HEK293 (cell line): ENCODE results near the gene CNTN4.
A peak's percentile ranks its signal among the peaks of the same experiment; 100 is the strongest.

Experiments used
- CTCF ChIA-PET: fragments of 350-600 bp; formaldehyde crosslinking; extraction: SDS; loops from one replicate; lab custom pipeline; 2021; ENCODE audit warnings: antibody characterized with exemption; lab: Yijun Ruan, JAX
- POLR2A ChIA-PET: fragments of 300-600 bp; formaldehyde crosslinking; extraction: SDS; loops from one replicate; lab custom pipeline; 2020; ENCODE audit warnings: antibody characterized with exemption, inconsistent platforms; lab: Yijun Ruan, JAX
- H3K27ac ChIP-seq: fragments of 200-500 bp; sonication (Bioruptor generic); 2 replicates; pipeline ENCODE4 v1.5.1; 2014; ENCODE audit warnings: low read depth, low read length, control low read depth, inconsistent platforms; ENCODE audit errors: extremely low read depth
- H3K36me3 ChIP-seq, 2 experiments: fragments of 200-500 bp in 1 of 2; sonication (Bioruptor generic) in 1 of 2; 1 replicate in 1 of 2; 2 replicates in 1 of 2; pipeline ENCODE4 v1.5.1; 2014 to 2017; ENCODE audit warnings: inconsistent platforms in 2 of 2, low read length in 2 of 2; ENCODE audit not compliant: control insufficient read depth in 2 of 2, insufficient read depth in 1 of 2
- H3K4me1 ChIP-seq: fragments of 200-500 bp; sonication (Bioruptor generic); 2 replicates; pipeline ENCODE4 v1.5.1; 2014; ENCODE audit warnings: mild to moderate bottlenecking, low read length, inconsistent platforms; ENCODE audit not compliant: control insufficient read depth, insufficient read depth
- H3K4me3 ChIP-seq: 2 replicates; pipeline ENCODE4 v1.5.1; 2011; ENCODE audit warnings: low read depth, mild to moderate bottlenecking, control low read depth, low read length, moderate library complexity
- H3K9me3 ChIP-seq: fragments of 200-500 bp; sonication (Bioruptor generic); 2 replicates; pipeline ENCODE4 v1.5.1; 2014; ENCODE audit warnings: low read depth, low read length, inconsistent platforms; ENCODE audit not compliant: control insufficient read depth, insufficient read depth
- GLIS2 ChIP-seq: fragments of 450-650 bp; formaldehyde crosslinking; IDR thresholded peaks from 2 replicates; pipeline ENCODE4 v1.5.1; 2016; ENCODE audit warnings: missing biosample characterization, missing genetic modification characterization
- KLF16 ChIP-seq: fragments of 450-650 bp; formaldehyde crosslinking; IDR thresholded peaks from 2 replicates; pipeline ENCODE4 v1.5.1; 2017; ENCODE audit warnings: missing biosample characterization, missing genetic modification characterization
- MYNN ChIP-seq: fragments of 450-650 bp; formaldehyde crosslinking; IDR thresholded peaks from 2 replicates; pipeline ENCODE4 v1.5.1; 2016; ENCODE audit warnings: missing biosample characterization, missing genetic modification characterization, borderline replicate concordance
- MZF1 ChIP-seq: fragments of 450-650 bp; formaldehyde crosslinking; IDR thresholded peaks from 2 replicates; pipeline ENCODE4 v1.5.1; 2017; ENCODE audit warnings: missing biosample characterization, missing genetic modification characterization, borderline replicate concordance
- OSR2 ChIP-seq: fragments of 450-650 bp; formaldehyde crosslinking; IDR thresholded peaks from 2 replicates; pipeline ENCODE4 v1.5.1; 2016; ENCODE audit warnings: missing biosample characterization, missing genetic modification characterization
- TCF7L2 ChIP-seq: IDR thresholded peaks from 2 replicates; pipeline ENCODE4 v1.6.1; 2011; ENCODE audit warnings: low read depth, mild to moderate bottlenecking, inconsistent platforms, low read length, moderate library complexity, borderline replicate concordance
- TRIM28 ChIP-seq: IDR thresholded peaks from 2 replicates; pipeline ENCODE4 v1.6.1; 2011; ENCODE audit warnings: low read length, control low read depth, borderline replicate concordance
- ZBTB48 ChIP-seq: fragments of 450-650 bp; formaldehyde crosslinking; IDR thresholded peaks from 2 replicates; pipeline ENCODE4 v1.5.1; 2016; ENCODE audit warnings: missing biosample characterization, missing genetic modification characterization
- ZNF174 ChIP-seq: fragments of 450-650 bp; formaldehyde crosslinking; IDR thresholded peaks from 2 replicates; pipeline ENCODE4 v1.5.0; 2017; ENCODE audit warnings: missing biosample characterization, mild to moderate bottlenecking, missing genetic modification characterization
- ZNF239 ChIP-seq: fragments of 450-650 bp; formaldehyde crosslinking; IDR thresholded peaks from 2 replicates; pipeline ENCODE4 v1.5.1; 2016; ENCODE audit warnings: missing biosample characterization, missing genetic modification characterization
- ZNF37A ChIP-seq: fragments of 450-650 bp; IDR thresholded peaks from 2 replicates; pipeline ENCODE4 v1.5.1; 2018; ENCODE audit warnings: missing biosample characterization, missing genetic modification characterization
- ZNF423 ChIP-seq: fragments of 450-650 bp; formaldehyde crosslinking; IDR thresholded peaks from 2 replicates; pipeline ENCODE4 v1.5.1; 2016; ENCODE audit warnings: missing biosample characterization, missing genetic modification characterization
- ZNF473 ChIP-seq: fragments of 450-650 bp; formaldehyde crosslinking; IDR thresholded peaks from 2 replicates; pipeline ENCODE4 v1.5.1; 2017; ENCODE audit warnings: missing biosample characterization, missing genetic modification characterization
- ZNF623 ChIP-seq: fragments of 450-650 bp; formaldehyde crosslinking; IDR thresholded peaks from 2 replicates; pipeline ENCODE4 v1.5.1; 2016; ENCODE audit warnings: missing biosample characterization, missing genetic modification characterization
- ZNF654 ChIP-seq: fragments of 450-650 bp; formaldehyde crosslinking; IDR thresholded peaks from 2 replicates; pipeline ENCODE4 v1.5.1; 2016; ENCODE audit warnings: low read depth, missing biosample characterization, missing genetic modification characterization
- ZNF701 ChIP-seq: fragments of 450-650 bp; formaldehyde crosslinking; IDR thresholded peaks from 2 replicates; pipeline ENCODE4 v1.5.1; 2016; ENCODE audit warnings: missing biosample characterization, missing genetic modification characterization
- TF ChIP-seq, protein P1 (sequence below): fragments of 450-650 bp; formaldehyde crosslinking; IDR thresholded peaks from 2 replicates; pipeline ENCODE4 v1.5.1; 2016; ENCODE audit warnings: missing biosample characterization, missing genetic modification characterization
- TF ChIP-seq, protein P2 (sequence below): fragments of 450-650 bp; formaldehyde crosslinking; IDR thresholded peaks from 2 replicates; pipeline ENCODE4 v1.5.1; 2016; ENCODE audit warnings: missing biosample characterization, missing genetic modification characterization

Gene CNTN4

DNA sequence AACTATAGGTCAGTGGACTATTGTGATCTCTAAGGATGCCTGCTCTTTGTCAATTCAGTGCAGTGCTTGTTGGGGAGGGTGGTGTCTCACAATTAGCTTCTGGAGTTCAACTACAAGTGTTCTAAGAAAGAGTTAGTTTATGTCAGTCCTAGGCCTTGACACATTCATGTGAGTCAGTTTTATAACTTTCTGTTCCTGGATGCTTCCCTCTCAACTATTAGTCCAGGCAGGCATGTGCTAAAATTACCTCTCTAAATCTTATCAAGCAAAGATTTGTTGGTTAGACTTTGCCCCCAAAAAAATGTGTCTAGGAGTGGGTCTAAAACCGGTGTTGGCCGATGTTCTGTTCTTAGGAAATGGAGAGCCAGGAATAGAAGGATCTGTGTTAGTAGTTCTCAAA, 633.2 kb downstream of the CNTN4 start (continued):
- TF ChIP-seq GLIS2 (tag by site-specific recombination) (no peak), KLF16 (tag by site-specific recombination) (no peak), ZBTB48 (no peak)

DNA sequence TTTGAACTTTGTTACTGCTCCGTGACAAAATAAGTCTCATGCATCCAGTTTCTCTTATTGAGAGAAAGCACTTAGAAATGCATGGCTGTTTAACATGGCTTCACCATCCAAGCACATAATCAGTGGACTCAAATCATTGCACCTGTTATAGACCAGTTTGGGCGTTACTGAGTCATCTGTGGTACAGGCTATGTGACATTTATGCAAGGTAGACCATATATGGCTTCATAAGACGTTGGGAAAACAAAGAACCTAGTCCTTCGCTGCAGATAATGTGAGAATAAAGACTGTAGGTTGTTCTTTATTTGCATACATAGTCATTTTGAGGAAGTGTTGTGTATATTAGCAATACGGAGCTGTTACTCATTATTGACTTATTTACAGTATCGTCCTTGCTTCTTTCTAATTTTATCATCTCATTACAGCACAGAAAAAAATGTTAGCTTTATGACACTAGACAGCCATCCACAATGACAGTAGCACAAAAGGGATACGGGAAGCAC, 636.8 kb downstream of the CNTN4 start:
- Histone ChIP-seq H3K4me1 (no peaks in the 10 kb centered on the region), H3K4me3 (no peak overlapping the region), H3K36me3 (no peaks in the 10 kb centered on the region), H3K27ac (no peak overlapping the region), H3K9me3 (no peaks in the 10 kb centered on the region)
- TF ChIP-seq ZNF473 (tag by site-specific recombination) (no peak), OSR2 (tag by site-specific recombination) (no peak), TCF7L2 (no peak), ZNF239 (tag by site-specific recombination) (no peak), ZNF423 (no peak)
- TF ChIP-seq, protein P1, sequence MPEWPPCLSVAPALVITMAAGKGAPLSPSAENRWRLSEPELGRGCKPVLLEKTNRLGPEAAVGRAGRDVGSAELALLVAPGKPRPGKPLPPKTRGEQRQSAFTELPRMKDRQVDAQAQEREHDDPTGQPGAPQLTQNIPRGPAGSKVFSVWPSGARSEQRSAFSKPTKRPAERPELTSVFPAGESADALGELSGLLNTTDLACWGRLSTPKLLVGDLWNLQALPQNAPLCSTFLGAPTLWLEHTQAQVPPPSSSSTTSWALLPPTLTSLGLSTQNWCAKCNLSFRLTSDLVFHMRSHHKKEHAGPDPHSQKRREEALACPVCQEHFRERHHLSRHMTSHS: no peak
- ChIA-PET CTCF (interaction anchor here (2.3 kb wide), 1 partner anchor 22 kb away, joined by 10 read pairs; no protein-coding TSS in a partner anchor), POLR2A (no interaction called here)

DNA sequence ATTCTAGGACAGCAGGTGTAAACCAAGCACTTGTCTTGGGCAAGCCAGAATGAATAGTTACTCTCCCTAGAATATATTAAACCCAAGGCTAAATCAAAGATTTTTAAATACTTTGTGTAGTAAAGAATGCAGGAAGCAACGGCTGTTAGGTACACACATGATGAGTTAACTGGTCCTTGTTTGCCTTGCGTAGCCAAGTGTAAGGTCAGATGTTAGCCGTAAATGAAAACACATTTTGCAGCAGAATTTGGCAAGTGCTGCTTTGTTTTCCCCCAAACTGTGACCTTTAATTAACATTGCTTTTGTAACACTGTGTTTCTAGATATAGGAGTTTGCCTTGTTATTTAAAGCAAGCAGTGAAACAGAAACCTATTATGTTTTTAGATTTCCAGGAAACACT, 642.9 kb downstream of the CNTN4 start:
- Histone ChIP-seq H3K36me3 (no peaks in the 10 kb centered on the region), H3K4me1 (no peaks in the 10 kb centered on the region), H3K9me3 (no peaks in the 10 kb centered on the region), H3K4me3 (no peak overlapping the region), H3K27ac (no peak overlapping the region)
- TF ChIP-seq, protein P2, sequence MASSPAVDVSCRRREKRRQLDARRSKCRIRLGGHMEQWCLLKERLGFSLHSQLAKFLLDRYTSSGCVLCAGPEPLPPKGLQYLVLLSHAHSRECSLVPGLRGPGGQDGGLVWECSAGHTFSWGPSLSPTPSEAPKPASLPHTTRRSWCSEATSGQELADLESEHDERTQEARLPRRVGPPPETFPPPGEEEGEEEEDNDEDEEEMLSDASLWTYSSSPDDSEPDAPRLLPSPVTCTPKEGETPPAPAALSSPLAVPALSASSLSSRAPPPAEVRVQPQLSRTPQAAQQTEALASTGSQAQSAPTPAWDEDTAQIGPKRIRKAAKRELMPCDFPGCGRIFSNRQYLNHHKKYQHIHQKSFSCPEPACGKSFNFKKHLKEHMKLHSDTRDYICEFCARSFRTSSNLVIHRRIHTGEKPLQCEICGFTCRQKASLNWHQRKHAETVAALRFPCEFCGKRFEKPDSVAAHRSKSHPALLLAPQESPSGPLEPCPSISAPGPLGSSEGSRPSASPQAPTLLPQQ: no peak
- TF ChIP-seq TRIM28 (no peak), MYNN (tag by site-specific recombination) (no peak), ZNF37A (tag by site-specific recombination) (no peak), ZNF623 (tag by site-specific recombination) (no peak), ZNF174 (tag by site-specific recombination) (no peak), OSR2 (tag by site-specific recombination) (no peak), MZF1 (tag by site-specific recombination) (no peak)
- ChIA-PET CTCF (no interaction called here), POLR2A (no interaction called here)

DNA sequence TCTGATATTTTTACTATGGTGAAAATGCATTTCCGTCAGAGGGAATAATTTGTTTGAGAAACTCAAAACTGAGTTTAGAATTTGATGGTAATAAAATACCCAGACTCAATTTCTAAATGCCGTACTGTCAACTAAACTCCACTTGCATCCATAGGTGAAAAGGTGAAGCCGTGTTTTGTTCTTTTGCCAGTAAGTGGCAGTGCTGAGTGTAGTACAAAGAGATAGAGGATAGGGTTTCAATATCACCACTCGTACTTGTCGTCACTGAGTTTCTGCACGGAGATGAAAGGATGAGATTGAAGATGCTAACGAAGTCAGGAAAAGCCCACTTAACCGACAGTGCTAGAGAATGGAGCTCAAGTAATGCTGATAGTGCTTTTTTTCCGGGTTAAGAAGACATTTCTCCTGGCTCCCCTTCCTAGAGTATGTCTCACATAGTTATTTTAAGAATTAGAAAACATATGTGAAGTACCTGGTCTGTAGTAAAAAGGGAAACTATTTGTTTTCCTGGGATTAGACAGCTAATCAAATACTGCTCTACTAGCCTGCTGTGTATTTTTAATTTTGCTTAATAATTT, 666.4 kb downstream of the CNTN4 start:
- Histone ChIP-seq H3K9me3 (no peaks in the 10 kb centered on the region), H3K36me3 (no peaks in the 10 kb centered on the region), H3K27ac (no peak overlapping the region), H3K4me3 (no peak overlapping the region), H3K4me1 (no peaks in the 10 kb centered on the region)
- TF ChIP-seq ZNF701 (tag by site-specific recombination): no peak
- peak; percentile 26; the same call in 1 of the 2 replicates for TF ChIP-seq ZNF654 (tag by site-specific recombination)
- CTCF ChIA-PET: interaction anchor here (0.6 to 4.0 kb wide), 14 partner anchors 10 to 907 kb away, joined by 3 to 29 read pairs (median 4); no protein-coding TSS in a partner anchor
- POLR2A ChIA-PET: interaction anchor here (0.7 kb wide), 1 partner anchor 287 kb away, joined by 3 read pairs; no protein-coding TSS in a partner anchor
